Measurements from ENCODE around the gene PPP1R37.

DNA sequence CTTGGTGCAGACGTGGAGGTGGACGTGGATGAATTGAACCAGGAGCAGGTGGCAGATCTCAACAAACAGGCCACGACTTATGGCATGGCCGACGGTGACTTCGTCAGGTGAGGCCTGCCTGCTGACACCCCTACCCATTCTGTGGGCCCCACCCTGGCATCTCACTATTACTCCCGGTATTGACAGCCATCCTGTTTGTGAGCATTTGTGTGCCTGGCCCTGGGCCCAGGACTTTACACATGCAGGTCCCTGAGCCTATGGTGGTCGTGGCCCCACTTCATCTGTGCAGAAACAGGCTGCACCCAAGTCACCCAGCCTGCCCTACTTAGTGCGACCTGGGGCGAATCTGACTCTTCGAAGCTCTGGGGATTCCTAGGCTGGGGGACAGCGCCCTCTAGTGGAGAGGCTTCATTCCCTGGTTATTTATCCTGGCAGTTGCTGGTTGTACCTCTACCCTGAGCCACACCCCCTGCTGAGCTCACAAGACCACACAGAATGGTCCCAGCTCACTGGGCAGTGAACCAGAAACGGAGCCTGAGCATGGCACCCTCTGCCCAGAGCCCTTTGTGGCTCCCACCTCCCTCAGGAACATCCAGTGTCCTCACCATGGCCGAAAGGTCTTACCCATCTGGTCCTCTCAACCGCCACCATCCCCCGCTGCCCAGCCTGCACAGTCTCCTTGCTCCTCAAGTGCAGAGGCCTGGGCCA, 33.6 kb upstream of the PPP1R37 start:
- TF ChIP-seq EZH2 (IDR thresholded peaks at IDR 0.05; ENCODE audit: borderline replicate concordance, insufficient read depth, low read depth, low read length, poor library complexity, severe bottlenecking) = no peak
- TF ChIP-seq, protein P1, sequence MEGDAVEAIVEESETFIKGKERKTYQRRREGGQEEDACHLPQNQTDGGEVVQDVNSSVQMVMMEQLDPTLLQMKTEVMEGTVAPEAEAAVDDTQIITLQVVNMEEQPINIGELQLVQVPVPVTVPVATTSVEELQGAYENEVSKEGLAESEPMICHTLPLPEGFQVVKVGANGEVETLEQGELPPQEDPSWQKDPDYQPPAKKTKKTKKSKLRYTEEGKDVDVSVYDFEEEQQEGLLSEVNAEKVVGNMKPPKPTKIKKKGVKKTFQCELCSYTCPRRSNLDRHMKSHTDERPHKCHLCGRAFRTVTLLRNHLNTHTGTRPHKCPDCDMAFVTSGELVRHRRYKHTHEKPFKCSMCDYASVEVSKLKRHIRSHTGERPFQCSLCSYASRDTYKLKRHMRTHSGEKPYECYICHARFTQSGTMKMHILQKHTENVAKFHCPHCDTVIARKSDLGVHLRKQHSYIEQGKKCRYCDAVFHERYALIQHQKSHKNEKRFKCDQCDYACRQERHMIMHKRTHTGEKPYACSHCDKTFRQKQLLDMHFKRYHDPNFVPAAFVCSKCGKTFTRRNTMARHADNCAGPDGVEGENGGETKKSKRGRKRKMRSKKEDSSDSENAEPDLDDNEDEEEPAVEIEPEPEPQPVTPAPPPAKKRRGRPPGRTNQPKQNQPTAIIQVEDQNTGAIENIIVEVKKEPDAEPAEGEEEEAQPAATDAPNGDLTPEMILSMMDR (IDR thresholded peaks at IDR 0.05) = peak; percentile 90
